Panc1 (cell line): Measurements from ENCODE around the gene BATF2. TPM values are rescaled to one million over a fixed set of nuclear protein-coding genes. Genes with fewer than 3 reads are reported as not detected.

Experiments used
- ATAC-seq: fragments of 200-7000 bp; cut with Tn5 transposase; 2 replicates; pipeline ENCODE4 v1.9.1; 2020; ENCODE audit warnings: mild to moderate bottlenecking, moderate library complexity
- Bru-seq: library from RNA; stranded (reverse); fragments of 400-500 nt; gene quantifications from one replicate; lab custom pipeline; 2021; lab: Mats Ljungman, UMichigan
- BruChase-seq, 2 experiments: library from RNA; stranded (reverse); fragments of 400-500 nt; gene quantifications; one replicate each; lab custom pipeline; 2021; lab: Mats Ljungman, UMichigan
- BruUV-seq: library from RNA; stranded (reverse); fragments of 400-500 nt; replicated peaks from 2 replicates; lab custom pipeline; 2021; lab: Mats Ljungman, UMichigan
- CTCF ChIA-PET: fragments of 300-600 bp; sonication (Branson Sonifier 250); formaldehyde crosslinking; loops from one replicate; lab custom pipeline; 2022; ENCODE audit warnings: antibody characterized with exemption; lab: Charles Lee
- POLR2A ChIA-PET: fragments of 300-600 bp; sonication (Branson Sonifier 250); formaldehyde crosslinking; loops from one replicate; lab custom pipeline; 2022; ENCODE audit warnings: antibody characterized with exemption; lab: Charles Lee
- DNase-seq: peaks from one replicate; pipeline ENCODE4 v3.0.0-alpha.2; 2010; ENCODE audit warnings: low read depth, low spot score
- H3K27ac ChIP-seq: 2 replicates; pipeline ENCODE4 v1.5.1; 2011; ENCODE audit warnings: mild to moderate bottlenecking, low read length, inconsistent platforms
- H3K27me3 ChIP-seq: fragments of 200-500 bp; sonication (Bioruptor generic); 2 replicates; pipeline ENCODE4 v1.6.0; 2014; ENCODE audit warnings: low read length, inconsistent platforms; ENCODE audit not compliant: control insufficient read depth, insufficient read depth
- H3K36me3 ChIP-seq: fragments of 200-500 bp; sonication (Bioruptor generic); 2 replicates; pipeline ENCODE4 v1.5.1; 2014; ENCODE audit warnings: inconsistent platforms, mild to moderate bottlenecking, low read length, moderate library complexity; ENCODE audit not compliant: control insufficient read depth, insufficient read depth
- H3K4me1 ChIP-seq: 2 replicates; pipeline ENCODE4 v1.5.1; 2011; ENCODE audit warnings: inconsistent platforms, mild to moderate bottlenecking, low read length, moderate library complexity; ENCODE audit not compliant: control insufficient read depth, insufficient read depth
- H3K4me3 ChIP-seq, 2 experiments: 2 replicates each; pipeline ENCODE4 v1.5.1; 2011 to 2012; ENCODE audit warnings: low read depth in 2 of 2, low read length in 2 of 2, mild to moderate bottlenecking in 2 of 2, inconsistent platforms in 1 of 2, moderate library complexity in 1 of 2
- H3K9me3 ChIP-seq: fragments of 200-500 bp; sonication (Bioruptor generic); 2 replicates; pipeline ENCODE4 v1.5.1; 2014; ENCODE audit warnings: low read depth, mild to moderate bottlenecking, inconsistent platforms, low read length, moderate library complexity; ENCODE audit not compliant: control insufficient read depth, insufficient read depth
- CTCF ChIP-seq: fragments of 450-650 bp; IDR thresholded peaks from 2 replicates; pipeline ENCODE4 v1.5.1; 2017; ENCODE audit warnings: mild to moderate bottlenecking
- POLR2AphosphoS5 ChIP-seq: IDR thresholded peaks from 2 replicates; pipeline ENCODE4 v1.6.1; 2012; ENCODE audit warnings: mild to moderate bottlenecking, low read depth, low read length, moderate library complexity
- REST ChIP-seq, 2 experiments: IDR thresholded peaks; 2 replicates each; pipeline ENCODE4 v1.6.1; 2011 to 2012; ENCODE audit warnings: low read depth in 2 of 2, control low read depth in 1 of 2, low read length in 1 of 2, mild to moderate bottlenecking in 1 of 2, moderate library complexity in 1 of 2; ENCODE audit not compliant: insufficient read depth in 1 of 2
- SIN3A ChIP-seq: IDR thresholded peaks from 2 replicates; pipeline ENCODE4 v1.6.1; 2012; ENCODE audit warnings: low read depth, mild to moderate bottlenecking, low read length, moderate library complexity, borderline replicate concordance; ENCODE audit not compliant: insufficient read depth
- TCF7L2 ChIP-seq: IDR thresholded peaks from 2 replicates; pipeline ENCODE4 v1.6.1; 2011; ENCODE audit warnings: mild to moderate bottlenecking, low read depth, low read length, inconsistent platforms
- in situ Hi-C: cut with HindIII; loops from 2 replicates; pipeline ENCODE4 v1.10.0; 2016; ENCODE audit warnings: low sequenced_read_pairs, low pct_unique_long_range_greater_than_20kb
- intact Hi-C: fragments of 100-400 bp; cut with micrococcal nuclease; formaldehyde crosslinking; loops from one replicate; pipeline ENCODE4 v1.10.0; 2022; ENCODE audit not compliant: unreplicated experiment
- long read RNA-seq: library from polyadenylated mRNA; unstranded; transcript quantifications from one replicate; pipeline ENCODE4 v2.0.0, GENCODE V29; 2021; ENCODE audit not compliant: unreplicated experiment
- polyA plus RNA-seq: library from polyadenylated mRNA; unstranded; fragments of >200 nt; gene quantifications from one replicate; pipeline ENCODE4 v1.2.1, GENCODE V29; 2012; ENCODE audit warnings: missing spikeins; ENCODE audit not compliant: insufficient read length
- total RNA-seq: library from RNA; stranded (reverse); gene quantifications from one replicate; pipeline ENCODE4 v1.2.1, GENCODE V29; 2021; ENCODE audit not compliant: unreplicated experiment

Gene BATF2
- total RNA-seq (1.6 TPM), Bru-seq, nascent RNA (percentile 32 among the genes with signal in this experiment), BruChase-seq, experiment 1, labeled RNA remaining after a 2-hour chase (percentile 33 among the genes with signal in this experiment), BruChase-seq, experiment 2, labeled RNA remaining after a 6-hour chase (percentile 29 among the genes with signal in this experiment)
- polyA plus RNA-seq: 3.7 TPM
- long read RNA-seq, partial matches to known transcripts: 0 of 2 reads
- long read RNA-seq, other reads (novel, unspliced or antisense): 0 of 2 reads

- H3K27me3 ChIP-seq: no peaks in the 10 kb centered on the region
- ChIA-PET POLR2A (interaction anchor here (1.0 kb wide), 1 partner anchor 18 kb away, joined by 3 read pairs; no protein-coding TSS in a partner anchor), CTCF (interaction anchor here (0.5 to 1.4 kb wide), 11 partner anchors 14 to 151 kb away, joined by 3 to 10 read pairs (median 4); partner anchors contain the start of gene ARL2)
- intact Hi-C loops (loop anchor here (5.0 kb wide), 1 partner anchor 150 kb away; no protein-coding TSS in a partner anchor), in situ Hi-C loops (no loop called here)
- H3K9me3 ChIP-seq: no peaks in the 10 kb centered on the region
- BruUV-seq: no TSS peak
- peak; percentile 90; the same call in 1 of the 2 replicates for TF ChIP-seq CTCF
- TF ChIP-seq SIN3A: peak; percentile 75
- no peak for TF ChIP-seq POLR2AphosphoS5
- no peak for TF ChIP-seq TCF7L2
- peak; percentile 16 to 65; a peak in 1 of 4 replicates for TF ChIP-seq REST (IDR thresholded peaks at IDR 0.05; ENCODE audit: insufficient read depth in 1 of 2, low read depth in 2 of 2, low read length in 1 of 2)
- DNase-seq: no peak
- H3K27ac ChIP-seq: peak within 1 kb of the TSS; percentile 79
- H3K4me1 ChIP-seq: peaks cover 4% of the 10 kb centered on the region; the same call in 1 of the 2 replicates
- peak within 1 kb of the TSS; percentile 17 to 60 for H3K4me3 ChIP-seq
- H3K36me3 ChIP-seq: no peaks in the 10 kb centered on the region
- peak; percentile 96 for ATAC-seq
Observed at GRCh38 chr11:64996710-64997380, at the start of gene BATF2. Gene BATF2, minus strand, starts transcription at chr11:64996971. Its CDS starts 57 bp downstream, at chr11:64996914.

DNA sequence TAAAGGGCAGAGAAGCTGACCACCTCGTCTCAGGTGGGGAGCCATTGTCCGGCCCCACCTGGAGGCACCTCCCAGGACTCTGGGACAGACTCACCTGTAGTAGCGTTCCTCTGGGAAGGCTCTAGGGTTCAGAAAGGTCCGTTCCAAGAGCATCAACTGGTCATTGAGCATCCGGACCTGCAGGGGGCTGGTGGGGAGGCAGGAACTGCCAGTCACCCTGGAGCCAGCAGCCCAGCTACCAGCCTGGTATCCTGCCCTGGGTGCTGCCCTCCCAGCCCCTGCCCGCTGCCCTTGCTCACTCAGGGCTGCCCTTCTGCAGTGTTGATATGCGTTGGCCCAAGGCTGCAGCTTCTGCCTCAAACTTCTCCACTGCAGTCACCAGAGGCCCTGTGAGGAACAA is 49.0 kb upstream of the BATF2 start:
- DNase-seq (no peak), ATAC-seq (no peak)
- Histone ChIP-seq H3K4me1 (peaks cover 11% of the 10 kb centered on the region), H3K27me3 (no peaks in the 10 kb centered on the region), H3K27ac (no peak overlapping the region), H3K4me3 (no peak overlapping the region), H3K36me3 (no peaks in the 10 kb centered on the region), H3K9me3 (no peaks in the 10 kb centered on the region)
- in situ Hi-C loops: no loop called here
- POLR2A ChIA-PET: no interaction called here
- intact Hi-C loops: no loop called here
- CTCF ChIA-PET: interaction anchor here (1.1 kb wide), 1 partner anchor 65 kb away, joined by 3 read pairs; no protein-coding TSS in a partner anchor
- TF ChIP-seq SIN3A (no peak), REST (IDR thresholded peaks at IDR 0.05; ENCODE audit: insufficient read depth in 1 of 2, low read depth in 2 of 2, low read length in 1 of 2) (no peak), POLR2AphosphoS5 (no peak), TCF7L2 (no peak), CTCF (no peak)
- BruUV-seq: no TSS peak
